Measurements from ENCODE around the gene HSD17B14.

DNA sequence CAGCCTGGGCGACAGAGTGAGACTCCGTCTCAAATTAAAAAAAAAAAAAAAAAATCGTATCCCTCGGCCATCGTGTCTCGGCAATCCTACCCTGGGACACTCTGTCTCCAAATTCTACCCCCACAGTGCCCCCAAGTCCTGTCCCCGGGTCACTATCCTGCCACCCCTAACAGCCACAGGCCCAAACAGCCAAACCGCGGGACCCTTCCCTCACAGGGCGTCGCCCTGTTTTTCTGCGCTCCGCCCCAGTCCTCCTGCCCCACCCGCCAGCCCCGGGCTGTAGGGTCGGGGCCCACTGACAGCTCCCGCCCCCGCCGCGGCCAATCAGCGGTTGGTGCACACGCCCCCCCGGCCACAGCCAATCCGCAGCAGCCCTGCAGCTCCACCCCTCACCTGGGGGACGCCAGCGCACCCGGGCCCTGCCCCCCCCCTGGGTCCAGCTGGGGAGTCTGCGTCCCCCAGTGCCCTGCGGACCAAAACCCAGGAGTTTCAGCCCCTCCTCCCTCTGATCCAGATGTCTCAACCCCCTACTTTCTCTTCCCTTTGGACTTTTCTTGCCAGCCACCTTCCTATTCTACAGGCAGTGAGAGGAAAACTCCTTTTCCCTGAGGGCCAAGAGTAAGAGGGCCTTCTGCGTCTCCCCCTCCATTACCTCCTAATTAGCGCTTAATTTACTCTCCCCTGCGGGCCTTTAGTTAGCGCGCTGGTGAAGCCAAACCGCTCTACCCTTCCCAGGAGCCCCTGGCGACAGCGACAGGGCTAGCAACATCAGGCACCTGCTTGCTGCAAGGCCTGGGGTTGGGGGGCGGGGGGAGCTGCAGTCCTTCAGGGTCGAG is 24.0 kb downstream of the HSD17B14 start:
- TF ChIP-seq ATF3 (IDR thresholded peaks at IDR 0.05) (no peak), SIN3A (IDR thresholded peaks at IDR 0.05; ENCODE audit: low read depth) (peak; percentile 64; the same call in 1 of the 2 replicates), POLR2A (IDR thresholded peaks at IDR 0.05; ENCODE audit: borderline replicate concordance, extremely low read depth, insufficient read depth, insufficient read length) (no peak), RAD21 (IDR thresholded peaks at IDR 0.05; ENCODE audit: low read depth) (no peak), YY1 (IDR thresholded peaks at IDR 0.05; ENCODE audit: extremely low read depth, insufficient replicate concordance, low read depth, low read length) (no peak), CTCF (IDR thresholded peaks at IDR 0.05 in 2 of 3, conservative IDR thresholded peaks at IDR 0.05 in 1 of 3; ENCODE audit: borderline replicate concordance in 1 of 3, insufficient read depth in 1 of 3, low read depth in 2 of 3, low read length in 2 of 3) (no peak), JUND (IDR thresholded peaks at IDR 0.05) (no peak), EGR1 (IDR thresholded peaks at IDR 0.05; ENCODE audit: low read depth) (peak; percentile 73), SP1 (IDR thresholded peaks at IDR 0.05; ENCODE audit: low read depth) (peak; percentile 78), POLR2AphosphoS5 (IDR thresholded peaks at IDR 0.05; ENCODE audit: low read depth, low read length) (peak; percentile 70), EZH2 (IDR thresholded peaks at IDR 0.05) (no peak)
- TF ChIP-seq, protein P1, sequence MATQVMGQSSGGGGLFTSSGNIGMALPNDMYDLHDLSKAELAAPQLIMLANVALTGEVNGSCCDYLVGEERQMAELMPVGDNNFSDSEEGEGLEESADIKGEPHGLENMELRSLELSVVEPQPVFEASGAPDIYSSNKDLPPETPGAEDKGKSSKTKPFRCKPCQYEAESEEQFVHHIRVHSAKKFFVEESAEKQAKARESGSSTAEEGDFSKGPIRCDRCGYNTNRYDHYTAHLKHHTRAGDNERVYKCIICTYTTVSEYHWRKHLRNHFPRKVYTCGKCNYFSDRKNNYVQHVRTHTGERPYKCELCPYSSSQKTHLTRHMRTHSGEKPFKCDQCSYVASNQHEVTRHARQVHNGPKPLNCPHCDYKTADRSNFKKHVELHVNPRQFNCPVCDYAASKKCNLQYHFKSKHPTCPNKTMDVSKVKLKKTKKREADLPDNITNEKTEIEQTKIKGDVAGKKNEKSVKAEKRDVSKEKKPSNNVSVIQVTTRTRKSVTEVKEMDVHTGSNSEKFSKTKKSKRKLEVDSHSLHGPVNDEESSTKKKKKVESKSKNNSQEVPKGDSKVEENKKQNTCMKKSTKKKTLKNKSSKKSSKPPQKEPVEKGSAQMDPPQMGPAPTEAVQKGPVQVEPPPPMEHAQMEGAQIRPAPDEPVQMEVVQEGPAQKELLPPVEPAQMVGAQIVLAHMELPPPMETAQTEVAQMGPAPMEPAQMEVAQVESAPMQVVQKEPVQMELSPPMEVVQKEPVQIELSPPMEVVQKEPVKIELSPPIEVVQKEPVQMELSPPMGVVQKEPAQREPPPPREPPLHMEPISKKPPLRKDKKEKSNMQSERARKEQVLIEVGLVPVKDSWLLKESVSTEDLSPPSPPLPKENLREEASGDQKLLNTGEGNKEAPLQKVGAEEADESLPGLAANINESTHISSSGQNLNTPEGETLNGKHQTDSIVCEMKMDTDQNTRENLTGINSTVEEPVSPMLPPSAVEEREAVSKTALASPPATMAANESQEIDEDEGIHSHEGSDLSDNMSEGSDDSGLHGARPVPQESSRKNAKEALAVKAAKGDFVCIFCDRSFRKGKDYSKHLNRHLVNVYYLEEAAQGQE (IDR thresholded peaks at IDR 0.05; ENCODE audit: low read depth), result no peak

Data from HCT116 (cell line).